ENCODE measurements around the gene ZNF524.
"Not testable (repeated sequence)": the region's sequence is repeated elsewhere in the genome, so short reads cannot be mapped to it uniquely, and the experiment has no call there.

ZNF524 gene
- total RNA-seq, result 5.1 to 13.6 (median 9.3) reads per million in 4 donors

- DNase-seq, result peak; percentile 69 to 93 (median 81)
Measured at GRCh38 chr19:55599842-55600661, at the start of gene ZNF524. TSS of gene ZNF524 (plus strand) at chr19:55600288. CDS start at chr19:55602113, 1,825 bp downstream.

DNA sequence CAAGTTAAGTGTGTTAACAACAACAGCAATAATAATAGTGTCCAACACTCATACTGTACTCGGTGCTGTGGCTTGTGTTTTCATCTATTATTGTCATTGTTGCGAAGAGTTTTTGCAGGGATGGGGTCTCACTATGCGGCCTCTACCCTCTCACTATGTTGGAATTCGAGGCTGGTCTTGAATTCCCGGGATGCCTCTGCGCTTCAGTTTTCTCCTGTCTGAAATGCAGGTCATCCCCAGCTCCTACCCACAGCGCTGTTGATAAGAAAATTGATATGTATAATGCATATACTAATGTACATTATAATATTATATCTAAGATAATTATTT lies 49.8 kb upstream of the ZNF524 start:
- no peak for DNase-seq

GRCh38 chr19:55552206-55552605 lies 47.9 kb upstream of the ZNF524 start:
- no peak for DNase-seq

DNA sequence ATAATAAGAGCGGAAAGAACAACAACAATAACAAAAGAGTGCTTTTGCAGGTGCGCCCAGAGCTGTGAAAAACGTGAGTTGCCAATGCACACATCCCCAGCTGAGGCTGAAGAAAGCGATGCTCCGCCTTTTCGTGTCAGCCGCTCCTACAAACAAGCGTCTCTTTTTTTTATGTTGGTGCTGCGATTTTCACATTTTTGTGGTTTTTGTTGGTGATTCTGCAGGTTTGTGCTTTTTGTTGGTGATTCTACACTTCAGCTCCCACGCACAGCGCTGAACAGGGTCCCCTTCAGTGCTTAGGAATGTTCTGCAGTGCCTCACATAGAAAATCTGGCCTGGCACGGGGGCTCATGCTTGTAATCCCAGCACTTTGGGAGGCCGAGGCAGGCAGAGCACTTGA lies 47.5 kb upstream of the ZNF524 start:
- DNase-seq, result no peak

- DNase-seq, result no peak
Measured at GRCh38 chr19:55553217-55554182, 46.6 kb upstream of the ZNF524 start.

- DNase-seq, result no peak
Measured at GRCh38 chr19:55554302-55554701, 45.8 kb upstream of the ZNF524 start.

- DNase-seq, result no peak
Measured at GRCh38 chr19:55554741-55555152, 45.3 kb upstream of the ZNF524 start.

- no peak for DNase-seq
Measured at GRCh38 chr19:55559684-55560083, 40.4 kb upstream of the ZNF524 start.

- no peak for DNase-seq
Measured at GRCh38 chr19:55563261-55563690, 36.8 kb upstream of the ZNF524 start.

- DNase-seq, result no peak
Measured at GRCh38 chr19:55566823-55567222, 33.3 kb upstream of the ZNF524 start.

GRCh38 chr19:55567708-55568328 lies 32.3 kb upstream of the ZNF524 start:
- no peak for DNase-seq

DNA sequence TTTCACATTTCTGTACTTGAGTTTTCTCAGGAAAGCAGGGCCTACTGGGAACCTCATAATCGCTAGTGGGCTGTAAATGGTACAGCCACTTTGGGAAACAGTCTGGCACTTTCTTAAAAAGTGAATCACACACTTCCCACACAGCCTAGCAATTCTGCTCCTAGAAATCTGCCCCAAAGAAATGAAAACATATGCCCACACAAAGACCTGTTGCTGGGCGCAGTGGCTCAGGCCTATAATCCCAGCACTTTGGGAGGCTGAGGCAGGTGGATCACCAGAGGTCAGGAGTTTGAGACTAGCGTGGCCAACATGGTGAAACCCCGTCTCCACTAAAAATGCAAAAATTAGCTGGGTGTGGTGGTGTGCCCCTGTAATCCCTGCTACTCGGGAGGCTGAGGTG lies 30.6 kb upstream of the ZNF524 start:
- DNase-seq, result not testable (repeated sequence)

DNA sequence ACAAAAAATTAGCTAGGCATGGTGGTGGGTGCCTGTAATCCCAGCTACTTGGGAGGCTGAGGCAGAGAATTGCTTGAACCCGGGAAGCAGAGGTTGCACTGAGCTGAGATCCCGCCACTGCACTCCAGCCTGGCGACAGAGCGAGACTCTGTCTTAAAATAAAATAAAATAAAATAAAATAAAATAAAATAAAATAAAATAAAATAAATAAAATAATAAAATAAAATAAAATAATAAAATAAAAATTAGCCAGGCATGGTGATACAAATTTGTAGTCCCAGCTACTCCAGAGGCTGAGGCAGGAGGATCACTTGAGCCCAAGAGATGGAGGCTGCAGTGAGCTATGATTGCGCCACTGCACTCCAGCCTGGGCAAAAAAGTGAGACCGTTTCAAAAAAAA lies 26.2 kb upstream of the ZNF524 start:
- not testable (repeated sequence) for DNase-seq

GRCh38 chr19:55576746-55577145 lies 23.3 kb upstream of the ZNF524 start:
- no peak for DNase-seq

- DNase-seq, result no peak
Measured at GRCh38 chr19:55578031-55578760, 21.9 kb upstream of the ZNF524 start.

- DNase-seq, result no peak
Measured at GRCh38 chr19:55578761-55579747, 21.0 kb upstream of the ZNF524 start.

- DNase-seq, result no peak
Measured at GRCh38 chr19:55579766-55580621, 20.1 kb upstream of the ZNF524 start.

GRCh38 chr19:55580628-55581144 lies 19.4 kb upstream of the ZNF524 start, which contains the start of gene ZNF579:
TSS of gene ZNF579 (minus strand) at chr19:55580848. CDS start at chr19:55579639, 1,209 bp downstream.
- peak in 4 of 5 donors; percentile 49 to 75 (median 60) for DNase-seq

GRCh38 chr19:55581145-55581822 lies 18.8 kb upstream of the ZNF524 start:
- DNase-seq, result no peak

Measured in T-helper 1 cell (primary cell).